Colon (tissue), 2 donors: ENCODE measurements around the gene SFXN1.

Experiments used
- FAIRE-seq: peaks from 2 replicates; lab custom pipeline; 2012; peaks lifted over from hg19 to GRCh38; lab: Jason Lieb, UNC
- donor health status: control.
- donor health status: control.

The SFXN1 gene

GRCh38 chr5:175575301-175575700, 96.9 kb downstream of the SFXN1 start:
- no peak for FAIRE-seq

- FAIRE-seq, result no peak
Observed at GRCh38 chr5:175576096-175576495, 97.7 kb downstream of the SFXN1 start.

- FAIRE-seq, result no peak
Observed at GRCh38 chr5:175576591-175576990, 98.2 kb downstream of the SFXN1 start.
